GM12892 (cell line): ENCODE results near the gene COLEC12.

Experiments
- DNase-seq: peaks from one replicate; pipeline ENCODE4 v3.0.0; 2011; ENCODE audit not compliant: insufficient read length
- FAIRE-seq: peaks from 2 replicates; lab custom pipeline; 2011; peaks lifted over from hg19 to GRCh38; lab: Jason Lieb, UNC
- POLR2A ChIP-seq: IDR thresholded peaks from 2 replicates; pipeline ENCODE4 v1.6.1; 2011; ENCODE audit warnings: low read depth, low read length, control low read depth
- POLR2AphosphoS5 ChIP-seq: IDR thresholded peaks from 2 replicates; pipeline ENCODE4 v1.6.1; 2011; ENCODE audit warnings: low read depth, low read length, control low read depth
- TAF1 ChIP-seq: IDR thresholded peaks from 2 replicates; pipeline ENCODE4 v1.6.1; 2011; ENCODE audit warnings: low read depth, mild to moderate bottlenecking, control low read depth, low read length, borderline replicate concordance

COLEC12 gene

DNA sequence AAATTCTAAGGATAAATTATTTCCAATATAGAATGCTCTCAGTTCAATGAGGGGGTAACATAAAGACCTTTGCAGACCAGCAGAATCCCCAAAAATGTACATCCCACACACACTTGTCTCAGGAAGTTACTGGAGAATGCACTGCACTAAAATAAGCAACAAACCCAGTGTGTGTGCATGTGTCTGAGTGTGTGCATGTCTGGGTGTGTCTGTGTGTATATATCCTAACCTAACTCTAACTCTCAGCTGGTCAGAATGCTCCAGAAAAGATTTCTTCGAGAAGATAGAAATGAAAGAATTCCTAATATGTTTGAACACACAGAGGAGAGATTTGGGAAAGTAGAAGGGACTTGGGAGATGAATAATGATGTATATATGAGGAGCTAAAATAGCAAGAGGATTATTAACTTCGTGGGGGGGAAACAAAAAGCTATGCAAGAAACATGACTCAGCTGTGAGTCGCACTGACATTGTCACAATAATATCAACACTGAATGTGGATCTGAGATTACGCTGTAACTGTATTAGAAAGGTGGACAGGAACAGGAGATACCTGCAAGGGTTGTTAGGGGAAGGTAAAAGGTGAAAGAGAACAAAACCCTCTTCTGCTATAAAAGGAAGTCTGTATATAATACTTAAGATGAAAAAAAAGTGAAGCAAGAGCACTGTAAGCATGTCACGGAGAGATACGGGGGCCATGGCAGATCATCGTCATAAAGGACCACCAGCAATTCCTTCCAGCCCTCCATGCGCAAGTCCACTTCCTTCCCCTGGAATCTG, 11.1 kb downstream of the COLEC12 start:
- FAIRE-seq (no peak), DNase-seq (no peak)
- TF ChIP-seq POLR2A (no peak), POLR2AphosphoS5 (no peak), TAF1 (no peak)

GRCh38 chr18:486929-487740, 13.4 kb downstream of the COLEC12 start:
- no peak for TF ChIP-seq POLR2AphosphoS5
- TF ChIP-seq TAF1: no peak
- TF ChIP-seq POLR2A: no peak
- FAIRE-seq: no peak
- no peak for DNase-seq

DNA sequence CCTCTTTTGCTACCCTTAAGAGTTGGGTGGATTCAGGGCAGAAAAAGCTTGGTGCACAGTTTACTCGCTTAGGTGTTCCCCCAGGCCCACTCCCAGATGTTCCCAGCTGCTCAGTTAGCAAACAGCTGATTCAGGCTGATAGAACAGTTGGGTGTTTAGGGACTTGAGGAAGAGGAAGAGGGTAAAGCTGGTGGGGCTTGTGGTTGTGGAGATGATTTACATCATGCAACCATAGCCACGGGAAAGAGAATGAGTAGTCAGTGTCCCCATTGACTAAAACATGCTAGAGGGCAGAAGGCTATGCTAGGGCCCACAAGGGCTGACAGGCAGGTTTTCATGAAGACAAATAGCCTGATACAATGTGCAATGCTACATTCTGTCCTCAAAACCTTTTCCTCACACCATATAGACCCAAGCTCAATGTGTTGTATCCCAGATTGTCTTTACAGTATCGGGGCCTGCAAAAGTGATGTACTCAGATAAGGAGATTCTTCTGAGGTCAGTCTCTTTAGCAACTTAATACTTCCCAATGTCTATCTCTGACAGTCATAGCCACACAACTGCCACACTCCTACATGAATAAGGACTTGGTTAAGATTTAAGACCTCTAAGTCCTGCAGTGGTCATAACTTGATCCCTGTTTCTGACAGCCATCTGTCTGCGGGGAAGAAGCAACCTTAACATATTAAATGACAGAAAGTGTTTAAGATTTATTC, 15.6 kb downstream of the COLEC12 start:
- no peak for FAIRE-seq
- TF ChIP-seq POLR2A: no peak
- TF ChIP-seq TAF1: no peak
- TF ChIP-seq POLR2AphosphoS5: no peak
- DNase-seq: no peak

DNA sequence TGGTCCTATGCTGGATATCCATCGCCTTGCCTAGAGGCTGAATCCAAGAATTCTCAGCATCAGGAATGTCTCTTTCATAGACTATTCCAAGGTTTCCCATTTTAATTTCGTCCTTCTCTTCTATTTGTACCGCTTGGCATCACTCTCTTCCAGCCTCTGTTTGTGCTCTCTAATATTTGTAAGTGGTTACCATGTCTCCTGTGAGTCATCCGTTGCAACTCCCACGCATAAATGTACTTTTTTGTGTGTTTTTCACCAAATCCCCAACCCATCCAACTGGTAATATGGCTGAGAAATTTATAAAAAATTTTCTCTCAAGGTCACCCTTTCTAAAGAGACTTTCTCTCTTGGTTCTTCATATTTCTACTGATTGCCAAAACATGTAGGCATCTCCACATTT, 21.8 kb downstream of the COLEC12 start:
- no peak for FAIRE-seq
- DNase-seq: no peak
- TF ChIP-seq TAF1 (no peak), POLR2A (no peak), POLR2AphosphoS5 (no peak)

GRCh38 chr18:477565-477964, 22.9 kb downstream of the COLEC12 start:
- FAIRE-seq: no peak
- DNase-seq: no peak
- no peak for TF ChIP-seq POLR2AphosphoS5
- no peak for TF ChIP-seq POLR2A
- no peak for TF ChIP-seq TAF1

GRCh38 chr18:476251-476664, 24.2 kb downstream of the COLEC12 start:
- FAIRE-seq (no peak), DNase-seq (no peak)
- TF ChIP-seq TAF1 (no peak), POLR2A (no peak), POLR2AphosphoS5 (no peak)

GRCh38 chr18:475202-476031, 25.1 kb downstream of the COLEC12 start:
- DNase-seq: no peak
- no peak for TF ChIP-seq TAF1
- no peak for TF ChIP-seq POLR2AphosphoS5
- TF ChIP-seq POLR2A: no peak
- FAIRE-seq: no peak

- TF ChIP-seq POLR2A (no peak), POLR2AphosphoS5 (no peak), TAF1 (no peak)
- no peak for DNase-seq
- no peak for FAIRE-seq
Observed at GRCh38 chr18:474416-474815, 26.1 kb downstream of the COLEC12 start.

- DNase-seq: no peak
- TF ChIP-seq TAF1: no peak
- no peak for TF ChIP-seq POLR2AphosphoS5
- TF ChIP-seq POLR2A: no peak
- no peak for FAIRE-seq
Observed at GRCh38 chr18:473802-474201, 26.7 kb downstream of the COLEC12 start.

- TF ChIP-seq POLR2A (no peak), POLR2AphosphoS5 (no peak), TAF1 (no peak)
- DNase-seq: no peak
- FAIRE-seq: no peak
Observed at GRCh38 chr18:471716-472115, 28.8 kb downstream of the COLEC12 start.

DNA sequence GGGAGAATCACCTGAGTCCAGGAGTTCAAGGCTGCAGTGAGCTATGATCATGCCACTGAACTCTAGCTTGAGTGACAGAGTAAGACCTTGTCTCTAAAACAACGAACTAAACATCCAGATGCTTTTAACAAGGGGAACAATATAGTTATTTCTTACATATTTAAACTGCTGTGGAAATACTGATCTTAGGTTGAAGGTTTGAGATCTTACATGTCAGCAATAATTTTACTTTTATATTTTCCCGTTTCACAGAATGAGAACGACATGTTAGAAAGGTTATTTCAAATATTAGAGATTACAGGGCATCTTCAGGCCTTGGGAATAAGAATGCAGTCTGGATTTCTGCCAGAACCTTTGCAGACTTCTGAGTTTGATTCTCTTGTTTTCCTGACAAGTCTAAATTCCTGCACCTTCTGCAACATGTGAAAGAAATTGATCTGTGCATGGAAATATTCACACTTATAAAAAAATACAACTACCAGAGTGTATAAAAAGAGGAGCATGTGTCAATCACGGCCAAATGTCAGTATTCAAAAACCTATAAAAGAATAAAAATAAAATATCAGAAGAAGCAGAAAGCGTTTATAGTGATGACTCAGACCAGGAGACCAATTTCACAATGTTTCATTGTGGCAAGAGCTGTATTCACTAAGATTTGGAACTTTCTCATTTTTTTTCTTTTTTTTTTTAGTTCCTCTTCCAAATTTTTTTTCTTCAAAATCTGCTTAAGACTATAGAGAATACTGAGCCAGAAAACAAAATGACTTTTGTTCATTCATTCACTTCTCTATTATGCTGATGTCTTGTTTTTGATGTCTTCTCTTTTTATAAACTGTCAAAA, 29.6 kb downstream of the COLEC12 start:
- no peak for TF ChIP-seq POLR2AphosphoS5
- no peak for TF ChIP-seq TAF1
- no peak for TF ChIP-seq POLR2A
- FAIRE-seq (no peak), DNase-seq (no peak)
